Stimulated activated CD4-positive, alpha-beta T cell treated with anti-CD3 and anti-CD28 coated beads, TNF-alpha, amount 100 ng/mL, for 1 hour (primary cell): ENCODE data around the gene HRK.

ENCODE experiments used
- DNase-seq, 3 donors: peaks; one replicate each; pipeline ENCODE4 v3.0.0-alpha.2; 2020; ENCODE audit warnings: low read depth in 3 of 3, low spot score in 1 of 3

The HRK gene

GRCh38 chr12:116898669-116899068, 17.4 kb upstream of the HRK start:
- DNase-seq = no peak

- no peak for DNase-seq
Observed at GRCh38 chr12:116897476-116897875, 16.2 kb upstream of the HRK start.

GRCh38 chr12:116896411-116896924, 15.2 kb upstream of the HRK start:
- no peak for DNase-seq

- DNase-seq = no peak
Observed at GRCh38 chr12:116894913-116895312, 13.7 kb upstream of the HRK start.

GRCh38 chr12:116892349-116893140, 11.3 kb upstream of the HRK start:
- DNase-seq = no peak

- DNase-seq = no peak
Observed at GRCh38 chr12:116891019-116891418, 9.8 kb upstream of the HRK start.

- no peak for DNase-seq
Observed at GRCh38 chr12:116890330-116890729, 9.1 kb upstream of the HRK start.

GRCh38 chr12:116887897-116888296, 6.7 kb upstream of the HRK start:
- no peak for DNase-seq

GRCh38 chr12:116887244-116887643, 6.0 kb upstream of the HRK start:
- no peak for DNase-seq

GRCh38 chr12:116885491-116885890, 4.2 kb upstream of the HRK start:
- no peak for DNase-seq

GRCh38 chr12:116884871-116885270, 3.6 kb upstream of the HRK start:
- DNase-seq = no peak

GRCh38 chr12:116882742-116883141, 1.5 kb upstream of the HRK start:
- DNase-seq = no peak

GRCh38 chr12:116881877-116882507, 751 bp upstream of the HRK start:
- no peak for DNase-seq

- no peak for DNase-seq
Observed at GRCh38 chr12:116880817-116881324, 370 bp downstream of the HRK start.

GRCh38 chr12:116880213-116880816, 926 bp downstream of the HRK start:
- no peak for DNase-seq

GRCh38 chr12:116879509-116880212, 1.6 kb downstream of the HRK start:
- no peak for DNase-seq

GRCh38 chr12:116878567-116879508, 2.4 kb downstream of the HRK start:
- no peak for DNase-seq

- DNase-seq = no peak
Observed at GRCh38 chr12:116876151-116876869, 4.9 kb downstream of the HRK start.

- no peak for DNase-seq
Observed at GRCh38 chr12:116874324-116874995, 6.8 kb downstream of the HRK start.
